Measurements from ENCODE around the gene EMX1.

EMX1 gene

GRCh38 chr2:72982781-72983499 is 65.6 kb downstream of the EMX1 start:
- DNase-seq, result no peak

DNA sequence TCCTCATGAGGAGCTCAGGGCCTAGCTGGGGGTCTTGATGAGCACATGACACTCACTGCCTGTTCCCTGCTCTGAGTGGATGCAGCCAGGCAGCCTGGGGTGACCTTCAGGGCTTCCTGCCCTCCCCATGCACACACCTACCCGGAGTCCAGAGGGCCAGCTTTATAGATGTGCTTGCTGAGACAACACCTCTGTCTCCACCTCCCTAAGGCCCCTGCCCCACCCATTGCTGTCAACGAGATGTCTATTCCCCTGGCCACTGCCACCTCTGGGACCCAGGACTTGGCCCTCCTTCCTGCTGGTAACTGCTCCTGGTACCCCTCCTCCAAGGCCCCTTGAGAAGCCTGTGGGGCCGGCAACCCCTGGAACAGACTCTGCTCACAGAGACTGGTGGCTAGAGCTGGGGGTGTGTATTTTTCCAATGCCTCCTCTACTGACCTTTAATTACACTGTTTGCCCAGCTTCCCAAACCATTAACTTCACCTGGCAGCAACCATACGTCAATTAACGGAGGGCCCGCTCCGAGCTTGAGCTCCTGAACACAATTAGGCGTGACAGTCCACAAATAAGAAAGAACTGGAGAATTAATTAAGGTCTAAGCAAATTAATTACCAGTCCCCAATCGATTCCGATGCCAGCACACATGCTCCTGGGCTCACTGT is 66.3 kb downstream of the EMX1 start:
- no peak for DNase-seq

GRCh38 chr2:72984172-72984671 is 66.9 kb downstream of the EMX1 start:
- no peak for DNase-seq
